Thymus (tissue), 11 donors: Measurements from ENCODE around the gene SENP1. TPM values are rescaled to one million over a fixed set of nuclear protein-coding genes. Genes with fewer than 3 reads are reported as not detected.

ENCODE experiments used
- DNase-seq, 9 donors: peaks; one replicate each; pipeline ENCODE4 v3.0.0-alpha.2; 2013; ENCODE audit warnings: low spot score in 9 of 9, low read depth in 6 of 9, missing footprints in 1 of 9
- H3K27ac ChIP-seq, 2 donors: one replicate each; pipeline ENCODE4 v1.5.1; 2013; ENCODE audit warnings: control low read depth in 1 of 2, low read depth in 1 of 2, low read length in 1 of 2, mild to moderate bottlenecking in 1 of 2, moderate library complexity in 1 of 2
- H3K27me3 ChIP-seq, 2 donors: one replicate each; pipeline ENCODE4 v1.5.1; 2013; ENCODE audit warnings: low read length in 1 of 2; ENCODE audit not compliant: control insufficient read depth in 2 of 2, insufficient read depth in 1 of 2
- H3K36me3 ChIP-seq, 2 donors: one replicate each; pipeline ENCODE4 v1.5.1; 2013; ENCODE audit warnings: low read length in 1 of 2, mild to moderate bottlenecking in 1 of 2, moderate library complexity in 1 of 2; ENCODE audit not compliant: control insufficient read depth in 2 of 2, insufficient read depth in 2 of 2
- H3K4me1 ChIP-seq, 2 donors: one replicate each; pipeline ENCODE4 v1.5.1; 2013; ENCODE audit warnings: low read length in 2 of 2; ENCODE audit not compliant: control insufficient read depth in 2 of 2, insufficient read depth in 2 of 2
- H3K4me3 ChIP-seq, 2 donors: one replicate each; pipeline ENCODE4 v1.5.1; 2013; ENCODE audit warnings: low read length in 2 of 2, control low read depth in 1 of 2, mild to moderate bottlenecking in 1 of 2
- H3K9me3 ChIP-seq, 2 donors: one replicate each; pipeline ENCODE4 v1.5.1; 2013; ENCODE audit warnings: low read length in 1 of 2, mild to moderate bottlenecking in 1 of 2; ENCODE audit not compliant: control insufficient read depth in 2 of 2, insufficient read depth in 1 of 2
- WGBS: extraction: QIAGEN DNeasy Blood & Tissue Kit; methylation state at CpG from one replicate; pipeline ENCODE4 v1.1.7; 2013; 5-methylcytosine and 5-hydroxymethylcytosine counted together
- polyA plus RNA-seq: library from polyadenylated mRNA; stranded (reverse); fragments of 200-250 nt; gene quantifications from one replicate; pipeline ENCODE4 v1.2.3, GENCODE V29; 2013
- total RNA-seq: library from RNA; stranded (reverse); fragments of 120-200 nt; gene quantifications from one replicate; pipeline ENCODE4 v1.2.4, GENCODE V29; 2013
- donor health status: healthy.

The SENP1 gene
- total and polyA plus RNA-seq, 2 donors: 6.6 to 25.0 TPM

GRCh38 chr12:48105321-48105866 lies 485 bp downstream of the SENP1 start:
- WGBS: under 1% methylated on average over 30 of the region's 30 CpGs
- H3K36me3 ChIP-seq: no peaks in the 10 kb centered on the region
- H3K4me1 ChIP-seq: peaks cover 8 to 11% of the 10 kb centered on the region in 2 donors
- peak overlapping the region; percentile 95 to 96 for H3K27ac ChIP-seq
- no peaks in the 10 kb centered on the region for H3K9me3 ChIP-seq
- peak in 5 of 9 donors; percentile 19 to 59 (median 28) for DNase-seq
- peak overlapping the region; percentile 76 to 77 for H3K4me3 ChIP-seq
- H3K27me3 ChIP-seq: no peaks in the 10 kb centered on the region

GRCh38 chr12:48104531-48104930 lies 1.3 kb downstream of the SENP1 start:
- 85% methylated on average over 4 of the region's 4 CpGs for WGBS
- no peaks in the 10 kb centered on the region for H3K9me3 ChIP-seq
- H3K27ac ChIP-seq: no peak overlapping the region
- no peaks in the 10 kb centered on the region for H3K27me3 ChIP-seq
- H3K36me3 ChIP-seq: no peaks in the 10 kb centered on the region
- peak overlapping the region in 1 of 2 donors; percentile 76 for H3K4me3 ChIP-seq
- DNase-seq: no peak
- peaks cover 8 to 11% of the 10 kb centered on the region in 2 donors for H3K4me1 ChIP-seq

- WGBS: 96% methylated on average over 1 of the region's 1 CpG
- Histone ChIP-seq H3K27ac (no peak overlapping the region), H3K27me3 (no peaks in the 10 kb centered on the region), H3K9me3 (no peaks in the 10 kb centered on the region), H3K36me3 (peaks cover 25 to 59% of the 10 kb centered on the region in 2 donors), H3K4me1 (no peaks in the 10 kb centered on the region), H3K4me3 (no peak overlapping the region)
- DNase-seq: no peak
Observed at GRCh38 chr12:48092611-48093010, 13.3 kb downstream of the SENP1 start.

- WGBS: 95% methylated on average over 3 of the region's 3 CpGs
- H3K27me3 ChIP-seq: no peaks in the 10 kb centered on the region
- DNase-seq: no peak
- H3K36me3 ChIP-seq: peaks cover 29 to 68% of the 10 kb centered on the region in 2 donors
- H3K4me3 ChIP-seq: no peak overlapping the region
- H3K9me3 ChIP-seq: no peaks in the 10 kb centered on the region
- no peak overlapping the region for H3K27ac ChIP-seq
- no peaks in the 10 kb centered on the region for H3K4me1 ChIP-seq
Observed at GRCh38 chr12:48086327-48086726, 19.6 kb downstream of the SENP1 start.

DNA sequence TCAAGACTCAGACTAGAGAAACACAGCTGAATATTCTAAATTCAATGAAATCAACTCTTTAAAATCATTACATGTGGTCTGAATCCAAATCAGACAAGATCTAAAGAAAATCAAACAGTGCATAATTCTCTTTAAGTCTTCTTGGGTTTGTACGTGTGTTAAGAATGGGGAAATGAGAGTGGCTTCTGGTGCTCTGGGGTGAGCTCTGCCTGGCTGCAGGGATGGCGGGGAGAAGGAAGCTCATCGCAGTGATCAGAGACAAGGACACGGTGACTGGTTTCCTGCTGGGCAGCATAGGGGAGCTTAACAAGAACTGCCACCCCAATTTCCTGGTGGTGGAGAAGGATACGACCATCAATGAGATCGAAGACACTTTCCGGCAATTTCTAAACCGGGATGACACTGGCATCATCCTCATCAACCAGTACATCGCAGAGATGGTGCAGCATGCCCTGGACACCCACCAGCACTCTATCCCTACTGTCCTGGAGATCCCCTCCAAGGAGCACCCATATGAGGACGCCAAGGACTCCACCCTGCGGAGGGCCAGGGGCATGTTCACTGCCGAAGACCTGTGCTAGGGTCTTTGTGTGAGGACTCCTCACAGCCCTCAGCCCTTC lies 20.9 kb downstream of the SENP1 start:
- H3K27ac ChIP-seq: no peak overlapping the region
- peaks cover 28 to 64% of the 10 kb centered on the region in 2 donors for H3K36me3 ChIP-seq
- H3K9me3 ChIP-seq: no peaks in the 10 kb centered on the region
- no peaks in the 10 kb centered on the region for H3K27me3 ChIP-seq
- no peaks in the 10 kb centered on the region for H3K4me1 ChIP-seq
- no peak overlapping the region for H3K4me3 ChIP-seq
- WGBS: 96% methylated on average over 12 of the region's 12 CpGs
- DNase-seq: no peak

- no peak for DNase-seq
- WGBS: 96% methylated on average over 1 of the region's 1 CpG
Observed at GRCh38 chr12:48084066-48084465, 21.8 kb downstream of the SENP1 start.

DNA sequence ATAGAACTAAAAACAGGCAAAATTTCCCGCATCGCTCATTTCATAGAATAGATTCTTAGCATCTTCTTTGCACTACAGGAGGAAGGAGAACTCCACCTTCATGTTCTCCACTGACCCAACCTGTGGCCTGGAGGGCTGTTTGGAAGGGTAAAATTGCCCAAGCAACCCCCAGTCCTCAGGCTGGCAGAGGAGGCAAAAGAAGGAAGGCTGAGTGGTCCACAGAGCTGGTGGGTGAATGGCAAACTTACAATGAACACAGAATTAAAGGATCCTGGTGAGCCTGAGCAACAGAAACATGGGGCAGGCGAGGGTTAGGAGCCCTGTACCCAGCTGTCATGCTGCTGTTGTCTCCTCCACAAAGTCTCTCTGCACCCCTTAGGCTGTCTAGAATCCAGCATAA lies 25.1 kb downstream of the SENP1 start:
- Histone ChIP-seq H3K27ac (no peak overlapping the region), H3K4me1 (no peaks in the 10 kb centered on the region), H3K4me3 (no peak overlapping the region), H3K36me3 (peaks cover 20 to 42% of the 10 kb centered on the region in 2 donors), H3K27me3 (no peaks in the 10 kb centered on the region), H3K9me3 (no peaks in the 10 kb centered on the region)
- no peak for DNase-seq
- 99% methylated on average over 3 of the region's 3 CpGs for WGBS

More at GRCh38 chr12:48084066-48084465, 21.8 kb downstream of the SENP1 start:
- Histone ChIP-seq H3K4me1 (no peaks in the 10 kb centered on the region), H3K27ac (no peak overlapping the region), H3K27me3 (no peaks in the 10 kb centered on the region), H3K36me3 (peaks cover 25 to 60% of the 10 kb centered on the region in 2 donors), H3K9me3 (no peaks in the 10 kb centered on the region), H3K4me3 (no peak overlapping the region)

DNA sequence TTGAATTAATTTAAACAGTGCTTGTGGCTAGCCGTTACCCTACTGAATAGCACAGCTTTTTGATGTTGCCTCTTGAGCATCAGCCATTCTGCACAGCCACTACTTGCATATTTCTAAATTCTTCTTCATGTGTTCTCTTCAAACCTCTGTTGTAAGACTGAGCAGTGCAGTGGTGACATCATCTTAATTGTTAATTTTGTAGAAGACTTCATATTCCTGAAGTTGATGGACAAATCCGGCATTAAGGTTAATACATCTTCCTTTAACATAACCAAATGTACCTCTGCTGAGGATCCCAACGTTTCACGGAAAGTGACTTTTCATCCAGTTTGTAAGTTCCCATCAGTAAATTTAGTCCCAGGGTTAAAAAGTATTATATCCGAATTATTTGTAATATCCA lies 25.6 kb downstream of the SENP1 start:
- Histone ChIP-seq H3K9me3 (no peaks in the 10 kb centered on the region), H3K27me3 (no peaks in the 10 kb centered on the region), H3K36me3 (peaks cover 18 to 41% of the 10 kb centered on the region in 2 donors), H3K27ac (no peak overlapping the region), H3K4me3 (no peak overlapping the region), H3K4me1 (no peaks in the 10 kb centered on the region)
- no peak for DNase-seq
- 97% methylated on average over 5 of the region's 5 CpGs for WGBS

GRCh38 chr12:48078901-48079300 lies 27.0 kb downstream of the SENP1 start:
- Histone ChIP-seq H3K9me3 (no peaks in the 10 kb centered on the region), H3K27ac (no peak overlapping the region), H3K36me3 (peaks cover 20 to 43% of the 10 kb centered on the region in 2 donors), H3K4me1 (no peaks in the 10 kb centered on the region), H3K27me3 (no peaks in the 10 kb centered on the region), H3K4me3 (no peak overlapping the region)
- no peak for DNase-seq
- 98% methylated on average over 5 of the region's 5 CpGs for WGBS
